NCI-H2227 treated with DMSO at 0.1 percent for 48 hours (cell line): ENCODE measurements around the gene ZCCHC8.
"Not testable (repeated sequence)": the region's sequence is repeated elsewhere in the genome, so short reads cannot be mapped to it uniquely, and the experiment has no call there.

Source experiments
- DNase-seq: peaks from one replicate; lab custom pipeline; 2025; lab: John Stamatoyannopoulos, UW

The ZCCHC8 gene

DNA sequence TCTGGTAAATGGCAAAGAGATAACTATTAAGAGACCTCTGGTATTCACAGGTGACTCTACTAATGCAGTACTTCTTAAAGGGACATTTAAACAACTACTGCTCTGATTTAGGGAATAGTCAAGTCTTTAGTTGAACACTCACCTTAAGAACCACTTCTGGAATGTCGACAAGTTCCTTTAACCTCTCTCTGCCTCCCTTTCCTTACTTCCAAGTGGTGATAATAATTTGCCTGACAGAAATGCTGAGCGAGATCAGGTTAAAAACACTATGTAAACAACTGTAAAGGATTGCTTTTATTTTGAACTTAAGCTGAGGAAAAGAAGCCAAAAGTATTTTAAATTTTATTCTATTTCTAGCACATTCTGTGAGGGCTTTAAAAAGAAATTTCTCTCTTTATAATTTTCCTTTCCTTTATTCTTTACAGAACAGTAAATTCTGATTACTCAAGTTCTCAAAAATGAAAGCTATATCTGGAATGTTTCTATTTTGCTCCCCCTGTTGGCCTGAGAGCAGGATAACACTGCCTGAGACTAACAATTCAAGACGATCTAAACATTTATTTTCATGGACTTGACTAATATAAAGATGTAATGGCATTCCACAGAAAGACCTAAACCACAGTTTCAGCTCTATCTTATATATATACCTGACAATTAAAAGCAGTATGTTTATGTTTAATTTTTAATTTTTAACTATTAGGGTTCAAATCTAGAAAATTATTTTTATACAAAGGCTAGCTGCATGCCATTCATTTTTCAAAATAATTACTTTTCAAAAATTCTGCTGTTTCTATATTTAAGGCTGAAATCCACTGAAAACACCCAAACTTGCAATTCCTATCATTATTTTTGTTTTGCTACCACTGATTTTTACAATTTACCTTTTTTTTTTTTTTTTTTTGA lies 29.2 kb downstream of the ZCCHC8 start:
- peak; percentile 30 for DNase-seq

DNA sequence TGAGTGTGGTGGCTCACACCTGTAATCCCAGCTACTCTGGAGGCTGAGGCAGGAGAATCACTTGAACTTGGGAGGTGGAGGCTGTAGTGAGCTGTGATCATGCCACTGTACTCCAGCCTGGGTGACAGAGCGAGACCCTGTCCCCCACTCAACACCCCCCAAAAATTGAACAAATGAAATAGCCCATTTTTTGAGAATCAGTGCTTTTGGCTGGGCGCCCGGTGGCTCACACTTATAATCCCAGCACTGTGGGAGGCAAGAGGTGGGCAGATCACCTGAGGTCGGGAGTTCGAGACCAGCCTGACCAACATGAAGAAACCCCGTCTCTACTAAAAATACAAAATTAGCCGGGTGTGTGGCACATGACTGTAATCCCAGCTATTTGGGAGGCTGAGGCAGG lies 30.2 kb downstream of the ZCCHC8 start:
- DNase-seq = not testable (repeated sequence)

DNA sequence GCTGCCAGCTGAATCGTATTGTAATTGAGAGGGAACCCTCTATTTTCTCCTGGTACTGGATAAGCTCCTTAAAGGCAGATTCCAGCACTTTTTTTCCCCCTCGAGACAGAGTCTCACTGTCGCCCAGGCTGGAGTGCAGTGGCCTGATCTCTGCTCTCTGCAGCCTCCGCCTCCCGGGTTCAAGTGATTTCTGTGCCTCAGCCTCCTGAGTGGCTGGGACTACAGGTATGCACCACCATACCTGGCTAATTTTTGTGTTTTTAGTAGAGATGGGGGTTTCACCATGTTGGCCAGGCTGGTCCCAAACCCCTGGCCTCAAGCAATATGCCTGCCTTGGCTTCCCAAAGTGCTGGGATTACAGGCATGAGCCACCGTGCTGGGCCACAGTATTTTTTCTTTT lies 30.9 kb downstream of the ZCCHC8 start:
- not testable (repeated sequence) for DNase-seq

DNA sequence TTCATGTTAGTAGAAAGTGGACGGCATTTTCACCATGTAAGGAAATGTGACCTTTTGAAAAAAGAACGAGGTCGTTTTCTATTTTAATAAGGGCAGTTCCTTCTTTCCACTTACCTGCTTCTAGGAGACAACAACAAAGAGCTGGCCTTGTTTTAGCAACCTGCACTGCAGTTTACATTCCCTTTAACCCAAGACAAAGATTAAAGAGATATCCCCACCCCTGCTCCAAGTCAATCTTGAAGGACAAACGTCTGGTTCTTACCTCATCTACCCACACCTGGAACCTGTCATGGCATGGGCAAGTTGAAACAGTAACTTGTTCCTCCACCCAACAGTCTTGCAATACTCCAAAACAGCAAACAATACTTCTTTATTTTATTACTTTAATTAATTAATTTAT lies 32.7 kb downstream of the ZCCHC8 start:
- no peak for DNase-seq

DNA sequence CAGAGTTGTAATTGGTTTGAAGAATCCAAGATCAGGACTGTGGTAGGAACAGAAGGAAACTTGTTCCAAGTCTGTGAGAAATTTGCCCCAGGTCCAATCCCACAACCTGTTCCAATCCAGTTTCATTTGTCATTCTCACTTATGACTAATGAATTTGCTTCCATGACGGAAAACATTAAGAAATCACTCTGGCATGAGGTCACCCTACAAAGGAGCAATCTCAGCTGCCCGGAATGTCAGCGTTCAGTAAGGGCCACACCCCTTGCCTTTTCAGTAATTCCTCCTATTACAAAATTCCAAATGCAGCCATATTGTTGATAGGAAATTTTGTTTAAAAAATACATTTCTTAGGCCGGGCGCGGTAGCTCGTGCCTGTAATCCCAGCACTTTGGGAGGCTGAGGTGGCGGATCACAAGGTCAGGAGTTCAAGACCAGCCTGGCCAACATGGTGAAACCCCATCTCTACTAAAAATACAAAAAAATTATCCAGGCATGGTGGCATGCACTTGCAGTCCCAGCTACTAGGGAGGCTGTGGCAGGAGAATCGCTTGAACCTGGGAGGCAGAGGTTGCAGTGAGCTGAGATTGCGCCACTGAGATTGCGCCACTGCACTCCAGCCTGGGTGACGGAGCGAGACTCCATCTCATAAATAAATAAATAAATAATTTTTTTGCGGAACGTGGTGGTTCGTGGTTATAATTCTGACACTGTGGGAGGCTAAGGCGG lies 36.3 kb downstream of the ZCCHC8 start:
- DNase-seq = not testable (repeated sequence)

DNA sequence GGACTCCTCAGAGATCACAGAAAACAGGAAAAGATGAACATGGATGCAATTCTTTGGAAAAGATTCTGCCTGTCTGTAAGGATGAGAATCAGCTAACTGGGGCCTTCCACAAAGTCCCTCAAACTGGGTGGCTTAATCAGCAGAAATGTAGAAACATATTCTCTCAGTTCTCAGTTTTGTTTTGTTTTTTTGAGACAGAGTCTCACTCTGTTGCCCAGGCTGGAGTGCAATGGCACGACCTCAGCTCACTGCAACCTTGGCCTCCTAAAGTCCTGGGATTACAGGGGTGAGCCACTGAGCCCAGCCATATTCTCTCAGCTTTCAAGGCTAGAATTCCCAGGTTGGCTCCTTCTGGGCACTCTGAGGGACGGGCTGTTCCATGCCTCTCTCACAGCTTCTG lies 40.1 kb downstream of the ZCCHC8 start:
- DNase-seq = no peak

DNA sequence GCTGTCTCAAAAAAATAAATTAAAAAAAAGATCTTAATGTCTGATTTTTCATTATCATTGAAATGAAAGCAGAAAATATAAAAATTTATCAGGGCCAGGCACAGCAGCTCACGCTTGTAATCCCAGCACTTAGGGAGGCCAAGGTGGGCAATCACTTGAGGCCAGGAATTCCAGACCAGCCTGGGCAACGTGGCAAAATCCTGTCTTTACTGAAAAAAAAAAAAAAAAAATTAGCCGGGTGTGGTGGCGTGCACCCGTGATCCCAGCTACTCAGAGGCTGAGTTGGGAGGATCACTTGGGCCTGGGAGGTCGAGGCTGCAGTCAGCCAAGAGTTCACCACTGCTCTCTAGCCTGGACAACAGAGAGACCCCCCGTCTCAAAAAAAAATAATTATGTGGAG lies 40.7 kb downstream of the ZCCHC8 start:
- no peak for DNase-seq

DNA sequence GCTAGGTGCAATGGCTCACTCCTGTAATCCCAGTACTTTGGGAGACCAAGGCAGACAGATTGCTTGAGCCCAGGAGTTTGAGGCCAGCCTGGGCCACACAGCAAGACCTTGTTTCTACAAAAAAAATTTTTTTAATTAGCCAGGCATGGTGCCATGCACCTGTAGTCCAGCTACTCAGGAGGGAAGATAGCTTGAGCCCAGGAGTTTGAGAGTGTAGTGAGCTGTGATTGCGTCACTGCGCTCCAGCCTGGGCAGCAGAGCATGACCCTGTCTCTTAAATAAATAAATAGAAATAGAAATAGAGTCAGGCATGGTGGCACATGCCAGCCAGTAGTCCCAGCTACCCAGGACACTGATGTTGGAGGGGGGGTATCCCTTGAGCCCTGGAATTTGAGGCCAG lies 41.5 kb downstream of the ZCCHC8 start:
- DNase-seq = no peak

DNA sequence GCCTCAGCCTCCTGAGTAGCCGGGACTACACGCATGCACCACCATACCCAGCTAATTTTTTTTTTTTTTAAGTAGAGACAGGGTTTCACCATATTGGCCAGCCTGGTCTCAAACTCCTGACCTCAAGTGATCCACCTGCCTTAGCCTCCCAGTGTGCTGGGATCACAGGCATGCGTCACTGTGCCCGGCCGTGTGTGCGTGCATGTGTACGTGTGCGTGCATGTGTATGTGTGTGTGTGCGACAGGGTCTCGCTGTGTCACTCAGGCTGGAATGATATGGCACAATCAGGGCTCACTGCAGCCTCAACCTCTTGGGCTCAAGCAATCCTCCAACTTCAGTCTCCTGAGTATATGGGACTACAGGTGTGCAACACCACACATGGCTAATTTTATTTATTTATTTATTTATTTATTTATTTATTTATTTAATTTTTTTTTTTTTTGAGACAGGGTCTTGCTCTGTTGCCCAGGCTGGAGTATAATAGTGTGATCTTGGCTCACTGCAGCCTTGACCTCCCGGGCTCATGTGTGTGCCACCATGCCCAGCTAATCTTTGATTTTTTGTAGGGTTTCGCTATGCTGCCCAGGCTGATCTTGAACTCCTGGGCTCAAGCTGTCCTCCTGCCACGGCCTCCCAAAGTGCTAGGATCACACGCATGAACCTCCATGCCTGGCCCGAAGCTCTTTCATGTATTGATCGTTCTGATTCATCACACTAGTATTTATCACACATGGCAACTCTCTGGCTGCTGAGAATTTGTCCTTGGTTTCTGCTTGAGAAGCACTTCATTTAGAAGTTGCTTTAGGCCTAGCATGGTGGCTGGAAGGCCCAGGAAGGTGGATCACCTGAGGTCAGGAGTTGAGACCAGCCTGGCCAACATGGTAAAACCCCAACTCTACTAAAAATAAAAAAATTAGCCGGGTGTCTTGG lies 42.4 kb downstream of the ZCCHC8 start:
- DNase-seq = no peak

DNA sequence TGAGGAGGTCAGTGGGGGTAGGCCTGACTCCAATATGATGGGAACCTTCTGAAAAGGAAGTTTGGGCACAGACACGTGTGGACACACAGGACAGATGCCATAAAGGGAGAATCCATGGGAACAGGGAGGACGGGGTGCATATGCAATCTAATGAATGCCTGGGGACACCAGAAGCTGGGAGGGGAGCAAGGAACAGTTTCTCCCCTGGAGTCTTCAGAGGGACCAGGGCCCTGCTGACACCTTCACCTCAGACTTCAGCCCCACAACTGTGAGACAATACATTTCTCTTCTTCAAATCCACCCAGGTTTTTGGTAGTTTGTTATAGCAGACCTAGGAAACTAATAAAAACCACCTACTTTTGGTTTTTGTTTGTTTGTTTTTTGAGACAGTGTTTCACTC lies 43.1 kb downstream of the ZCCHC8 start:
- DNase-seq = no peak

DNA sequence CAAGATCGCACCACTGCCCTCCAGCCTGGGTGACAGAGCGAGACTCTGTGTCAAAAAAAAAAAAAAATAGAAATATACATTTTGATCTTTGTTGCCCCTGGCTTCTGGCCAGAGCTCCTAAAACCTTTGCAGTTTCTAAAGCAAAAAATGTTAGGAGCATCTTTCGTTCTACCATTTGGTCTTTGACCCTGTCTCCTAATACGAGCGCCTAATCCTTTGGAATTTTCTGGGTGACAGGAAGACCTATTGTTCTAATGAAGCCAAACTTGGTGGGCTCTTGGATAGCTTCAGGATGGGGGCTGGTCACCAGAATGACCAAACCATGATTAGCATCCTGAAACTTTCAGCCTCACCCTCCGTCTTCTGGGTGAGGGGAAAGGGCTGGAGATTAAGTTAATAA lies 46.0 kb downstream of the ZCCHC8 start:
- no peak for DNase-seq

DNA sequence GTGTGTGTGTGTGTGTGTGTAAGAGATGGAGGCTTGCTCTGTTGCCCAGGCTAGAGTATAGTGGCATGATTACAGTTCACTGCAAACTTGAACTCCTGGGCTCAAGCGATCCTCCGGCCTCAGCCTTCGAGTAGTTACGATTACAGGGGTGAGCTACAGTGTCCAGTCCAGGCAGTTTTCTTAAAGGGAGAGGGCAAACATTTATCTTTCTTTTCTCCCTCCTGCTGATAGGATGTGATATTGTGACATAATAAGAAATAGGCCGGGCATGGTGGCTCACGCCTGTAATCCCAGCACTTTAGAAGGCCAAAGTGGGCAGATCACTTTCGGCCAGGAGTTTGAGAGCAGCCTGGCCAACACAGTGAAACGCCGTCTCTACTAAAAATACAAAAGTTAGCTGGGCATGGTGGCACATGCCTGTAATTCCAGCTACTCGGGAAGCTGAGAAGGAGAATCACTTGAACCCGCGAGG lies 46.4 kb downstream of the ZCCHC8 start:
- no peak for DNase-seq

DNA sequence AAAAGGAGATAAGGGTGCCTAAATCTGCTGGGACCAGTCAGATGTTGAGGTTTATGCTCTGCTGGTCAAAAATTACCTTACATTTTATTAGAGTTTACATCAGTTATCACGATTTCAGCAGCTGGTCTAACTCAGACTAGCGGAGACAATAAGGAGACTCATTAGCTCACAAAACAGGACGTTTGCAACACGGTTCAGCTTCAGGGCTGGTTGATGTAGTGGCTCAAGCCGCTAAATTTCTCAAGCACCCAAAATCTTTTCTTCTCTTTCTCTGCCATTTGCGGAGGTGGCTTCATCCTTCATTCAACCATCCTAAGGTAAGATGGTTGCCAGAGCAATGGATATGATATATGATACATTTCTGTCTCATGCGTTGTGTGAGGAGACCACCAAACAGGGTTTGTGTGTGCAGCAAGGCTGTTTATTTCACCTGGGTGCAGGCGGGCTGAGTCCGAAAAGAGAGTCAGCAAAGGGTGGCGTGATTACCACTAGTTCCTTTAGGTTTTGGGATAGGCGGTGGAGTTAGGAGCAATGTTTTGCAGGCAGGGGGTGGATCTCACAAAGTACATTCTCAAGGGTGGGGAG lies 47.9 kb downstream of the ZCCHC8 start:
- no peak for DNase-seq

DNA sequence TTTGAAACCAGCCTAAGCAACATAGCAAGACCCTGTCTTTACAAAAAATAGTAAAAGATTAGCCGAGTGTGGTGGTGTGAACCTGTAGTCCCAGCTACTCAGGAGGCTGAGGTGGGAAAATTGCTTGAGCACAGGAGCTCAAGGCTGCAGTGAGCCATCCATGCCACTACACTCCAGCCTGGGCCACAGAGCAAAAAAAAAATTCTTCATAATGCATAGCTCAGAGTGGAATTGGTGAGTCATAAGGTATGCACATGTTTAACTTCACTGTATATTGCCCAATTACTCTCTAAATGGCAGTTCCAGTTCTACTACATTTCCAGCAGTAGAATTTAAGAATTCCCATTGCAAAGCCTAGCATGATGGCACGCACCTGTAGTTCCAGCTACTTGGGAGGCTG lies 51.4 kb downstream of the ZCCHC8 start:
- no peak for DNase-seq

DNA sequence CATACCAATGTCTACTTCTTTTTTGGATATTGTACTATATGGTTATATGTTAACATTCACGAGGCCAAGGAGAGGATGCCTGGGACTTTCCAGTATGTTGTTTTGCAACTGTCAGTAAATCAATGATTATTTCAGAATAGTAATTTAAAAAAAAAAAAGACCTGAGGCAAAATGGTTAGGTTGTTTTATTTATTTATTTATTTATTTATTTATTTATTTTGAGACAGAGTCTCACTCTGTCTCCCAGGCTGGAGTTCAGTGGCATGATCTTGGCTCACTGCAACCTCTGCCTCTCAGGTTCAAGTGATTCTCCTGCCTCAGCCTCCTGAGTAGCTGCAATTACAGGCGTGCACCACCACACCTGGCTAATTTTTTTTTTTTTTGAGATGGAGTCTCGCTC lies 52.9 kb downstream of the ZCCHC8 start:
- not testable (repeated sequence) for DNase-seq

DNA sequence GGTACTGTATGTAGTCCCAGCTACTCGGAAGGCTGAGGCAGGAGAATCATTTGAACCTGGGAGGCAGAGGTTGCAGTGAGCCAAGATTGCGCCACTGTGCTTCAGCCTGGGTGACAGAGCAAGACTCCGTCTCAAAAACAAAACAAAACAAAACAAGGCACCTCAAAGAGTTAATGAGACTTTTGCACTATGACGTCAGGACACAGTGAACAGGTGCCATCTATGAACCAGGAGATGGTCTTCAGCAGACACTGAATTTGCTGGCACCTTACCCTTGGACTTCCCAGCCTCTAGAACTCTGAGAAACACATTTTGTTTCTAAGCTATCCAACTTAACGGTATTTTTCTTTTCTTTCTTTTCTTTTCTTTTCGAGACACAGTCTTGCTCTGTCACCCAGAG lies 54.3 kb downstream of the ZCCHC8 start:
- not testable (repeated sequence) for DNase-seq

DNA sequence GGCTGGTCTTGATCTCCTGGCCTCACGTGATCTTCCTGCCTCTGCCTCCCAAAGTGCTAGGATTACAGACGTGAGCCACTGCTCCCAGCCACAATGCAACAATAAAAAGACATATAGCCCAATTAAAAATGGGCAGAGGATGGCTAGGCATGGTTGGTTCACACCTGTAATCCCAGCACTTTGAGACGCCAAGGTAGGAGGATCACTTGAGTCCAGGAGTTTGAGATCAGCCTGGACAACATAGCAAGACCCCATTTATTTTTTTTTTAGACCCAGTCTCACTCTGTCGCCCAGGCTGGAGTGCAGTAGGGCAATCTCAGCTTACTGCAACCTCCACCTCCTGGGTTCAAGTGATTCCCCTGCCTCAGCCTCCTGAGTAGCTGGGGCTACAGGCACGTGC lies 56.7 kb downstream of the ZCCHC8 start:
- not testable (repeated sequence) for DNase-seq

DNA sequence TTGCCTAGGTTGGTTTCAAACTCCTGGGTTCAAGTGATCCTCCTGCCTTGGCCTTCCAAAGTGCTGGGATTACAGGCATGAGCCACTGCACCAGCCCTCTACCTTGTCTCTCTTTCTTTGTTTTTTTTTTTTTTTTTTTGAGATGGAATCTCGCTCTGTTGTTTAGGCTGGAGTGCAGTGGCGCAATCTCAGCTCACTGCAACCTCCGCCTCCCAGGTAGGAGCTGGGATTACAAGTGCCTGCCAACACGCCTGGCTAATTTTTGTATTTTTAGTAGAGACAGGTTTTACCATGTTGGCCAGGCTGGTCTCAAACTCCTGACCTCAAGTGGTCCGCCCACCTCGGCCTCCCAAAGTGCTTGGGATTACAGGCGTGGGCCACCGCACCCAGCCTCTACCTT lies 61.9 kb downstream of the ZCCHC8 start:
- DNase-seq = not testable (repeated sequence)

DNA sequence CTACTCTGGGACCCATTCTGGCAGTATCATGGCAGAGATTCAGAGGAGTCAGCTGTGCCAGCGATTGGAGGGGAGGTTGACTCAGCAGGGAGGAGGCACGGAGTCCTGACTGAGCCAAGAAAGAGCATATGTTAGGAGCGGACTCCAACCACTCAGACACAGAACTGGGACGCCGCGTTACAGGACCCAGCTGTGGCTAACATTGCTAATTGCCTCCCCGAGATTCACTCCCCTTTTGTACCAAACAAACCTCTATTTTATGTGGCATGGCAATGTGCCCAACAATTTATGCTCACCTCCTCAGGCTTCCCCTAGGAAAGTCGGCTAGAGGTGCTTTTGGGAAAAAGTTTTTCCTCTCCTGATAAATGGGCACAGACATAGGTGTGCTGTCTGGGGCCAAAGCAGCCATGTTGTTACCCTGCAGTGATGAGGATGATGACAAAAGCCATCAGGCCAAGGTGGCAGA lies 63.0 kb downstream of the ZCCHC8 start:
- DNase-seq = peak; percentile 9

DNA sequence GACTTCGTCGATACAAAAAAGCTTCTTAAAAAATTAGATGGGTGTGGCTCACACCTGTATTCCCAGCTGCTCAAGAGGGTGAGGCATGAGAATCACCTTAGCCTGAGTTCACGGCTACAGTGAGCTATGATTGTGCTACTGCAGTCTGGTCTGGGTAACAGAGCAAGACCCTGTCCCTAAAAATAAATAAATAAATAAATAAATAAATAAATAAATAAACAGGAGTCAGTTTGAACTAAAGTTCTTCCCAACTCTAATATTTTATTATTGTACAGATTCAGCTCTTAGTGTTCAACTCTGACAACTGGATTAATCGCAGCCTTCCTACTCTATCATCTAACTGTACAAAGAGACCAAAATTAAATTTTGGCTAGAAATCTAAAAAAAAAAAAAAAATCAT lies 65.5 kb downstream of the ZCCHC8 start:
- DNase-seq = no peak

DNA sequence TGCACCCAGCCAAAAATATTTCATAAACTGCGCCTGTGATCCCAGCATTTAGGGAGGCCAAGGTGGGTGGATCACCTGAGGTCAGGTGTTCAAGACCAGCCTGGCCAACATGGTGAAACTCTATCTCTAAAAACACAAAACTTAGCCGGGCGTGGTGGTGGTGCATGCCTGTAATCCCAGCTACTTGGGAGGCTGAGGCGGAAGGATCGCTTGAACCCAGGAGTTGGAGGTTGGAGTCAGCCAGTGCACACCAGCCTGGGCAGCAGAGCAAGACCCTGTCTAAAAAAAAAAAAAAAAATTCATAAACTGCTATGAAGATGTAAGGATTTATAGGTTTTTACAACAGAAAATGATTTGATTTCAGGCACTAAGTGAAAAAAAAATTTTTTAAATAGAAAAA lies 71.7 kb downstream of the ZCCHC8 start:
- DNase-seq = not testable (repeated sequence)

DNA sequence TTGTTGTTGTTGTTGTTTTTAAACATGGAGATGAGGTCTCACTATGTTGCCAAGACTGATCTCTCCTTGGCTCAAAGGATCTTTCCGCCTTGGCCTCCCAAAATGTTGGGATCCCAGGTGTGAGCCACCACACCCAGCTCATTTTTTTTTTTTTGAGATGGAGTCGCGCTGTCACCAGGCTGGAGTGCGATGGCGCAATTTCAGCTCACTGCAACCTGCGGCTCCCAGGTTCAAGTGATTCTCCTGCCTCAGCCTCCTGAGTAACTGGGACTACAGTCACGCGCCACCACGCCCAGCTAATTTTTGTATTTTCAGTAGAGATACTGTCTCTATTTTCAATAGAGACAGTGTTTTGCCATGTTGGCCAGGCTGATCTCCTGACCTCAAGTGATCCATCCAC lies 73.3 kb downstream of the ZCCHC8 start:
- DNase-seq = no peak
